H9 (cell line): ENCODE data around the gene MLC1. TPM values are rescaled to one million over a fixed set of nuclear protein-coding genes. Genes with fewer than 3 reads are reported as not detected.

Experiments used
- DNase-seq: peaks from one replicate; pipeline ENCODE4 v3.0.0-alpha.2; 2017
- H2AFZ ChIP-seq: one replicate; pipeline ENCODE4 v1.6.1; 2013; ENCODE audit warnings: mild to moderate bottlenecking, low read length, control low read depth, moderate library complexity
- H2AK5ac ChIP-seq: 2 replicates; pipeline ENCODE4 v1.6.1; 2013; ENCODE audit warnings: low read length, control low read depth, mixed read lengths; ENCODE audit not compliant: insufficient read length
- H2BK120ac ChIP-seq: one replicate; pipeline ENCODE4 v1.6.1; 2013; ENCODE audit warnings: low read depth, mild to moderate bottlenecking, low read length, control low read depth, inconsistent platforms; ENCODE audit not compliant: poor library complexity, severe bottlenecking
- H2BK12ac ChIP-seq: 2 replicates; pipeline ENCODE4 v1.6.1; 2013; ENCODE audit warnings: low read length, control low read depth, mixed read lengths, low read depth; ENCODE audit not compliant: insufficient read length
- H2BK15ac ChIP-seq: 2 replicates; pipeline ENCODE4 v1.6.1; 2013; ENCODE audit warnings: low read depth, low read length, control low read depth
- H2BK20ac ChIP-seq: one replicate; pipeline ENCODE4 v1.6.1; 2013; ENCODE audit warnings: low read depth, mild to moderate bottlenecking, low read length, control low read depth, inconsistent platforms; ENCODE audit not compliant: poor library complexity, severe bottlenecking
- H2BK5ac ChIP-seq: 2 replicates; pipeline ENCODE4 v1.6.1; 2013; ENCODE audit warnings: low read length, control low read depth, mixed read lengths; ENCODE audit not compliant: insufficient read length
- H3K14ac ChIP-seq: 2 replicates; pipeline ENCODE4 v1.6.1; 2013; ENCODE audit warnings: low read length, control low read depth; ENCODE audit not compliant: insufficient read depth
- H3K18ac ChIP-seq: 2 replicates; pipeline ENCODE4 v1.6.1; 2013; ENCODE audit warnings: low read depth, mild to moderate bottlenecking, mixed read lengths, low read length, control low read depth; ENCODE audit not compliant: insufficient read length
- H3K23ac ChIP-seq: 2 replicates; pipeline ENCODE4 v1.6.1; 2013; ENCODE audit warnings: low read length, control low read depth, mixed read lengths, low read depth; ENCODE audit not compliant: insufficient read length
- H3K23me2 ChIP-seq: 2 replicates; pipeline ENCODE4 v1.6.1; 2013; ENCODE audit warnings: low read depth, mild to moderate bottlenecking, mixed read lengths, low read length, control low read depth; ENCODE audit not compliant: insufficient read length, poor library complexity, severe bottlenecking
- H3K27ac ChIP-seq: 2 replicates; pipeline ENCODE4 v1.5.1; 2013; ENCODE audit warnings: low read length, control low read depth, mixed read lengths, low read depth; ENCODE audit not compliant: insufficient read length
- H3K27me3 ChIP-seq: 2 replicates; pipeline ENCODE4 v1.6.1; 2013; ENCODE audit warnings: low read length, control low read depth, inconsistent platforms; ENCODE audit not compliant: insufficient read depth
- H3K4ac ChIP-seq: 2 replicates; pipeline ENCODE4 v1.6.1; 2013; ENCODE audit warnings: low read depth, mild to moderate bottlenecking, control low read depth, inconsistent platforms, low read length, moderate library complexity
- H3K4me1 ChIP-seq: 2 replicates; pipeline ENCODE4 v1.6.1; 2013; ENCODE audit warnings: low read length, control low read depth, inconsistent platforms; ENCODE audit not compliant: insufficient read depth
- H3K4me2 ChIP-seq: 2 replicates; pipeline ENCODE4 v1.6.1; 2013; ENCODE audit warnings: low read length, control low read depth, mixed read lengths; ENCODE audit not compliant: insufficient read length, insufficient read depth
- H3K56ac ChIP-seq: 2 replicates; pipeline ENCODE4 v1.6.1; 2013; ENCODE audit warnings: low read depth, mild to moderate bottlenecking, mixed read lengths, low read length, control low read depth; ENCODE audit not compliant: insufficient read length
- H3K79me1 ChIP-seq: 2 replicates; pipeline ENCODE4 v1.6.1; 2013; ENCODE audit warnings: low read depth, mild to moderate bottlenecking, moderate library complexity, low read length, control low read depth, inconsistent platforms; ENCODE audit not compliant: insufficient read depth, poor library complexity, severe bottlenecking
- H3K79me2 ChIP-seq: 2 replicates; pipeline ENCODE4 v1.6.1; 2013; ENCODE audit warnings: low read length, control low read depth, inconsistent platforms; ENCODE audit not compliant: insufficient read depth
- H3K9ac ChIP-seq: 2 replicates; pipeline ENCODE4 v1.6.1; 2013; ENCODE audit warnings: low read length, control low read depth, mixed read lengths; ENCODE audit not compliant: insufficient read length; ENCODE audit errors: extremely low read depth
- H3K9me3 ChIP-seq: one replicate; pipeline ENCODE4 v1.6.1; 2013; ENCODE audit warnings: low read depth, low read length, inconsistent platforms; ENCODE audit not compliant: control insufficient read depth
- H3T11ph ChIP-seq: one replicate; pipeline ENCODE4 v1.6.1; 2013; ENCODE audit warnings: mild to moderate bottlenecking, low read length, control low read depth, inconsistent platforms
- H4K20me1 ChIP-seq: one replicate; pipeline ENCODE4 v1.6.1; 2013; ENCODE audit not compliant: control insufficient read depth, insufficient read length, insufficient read depth
- H4K5ac ChIP-seq: 2 replicates; pipeline ENCODE4 v1.6.1; 2013; ENCODE audit warnings: low read depth, mild to moderate bottlenecking, mixed read lengths, low read length, control low read depth; ENCODE audit not compliant: insufficient read length
- H4K8ac ChIP-seq: replicated peaks from 2 replicates; pipeline ENCODE4 v1.6.1; 2013; ENCODE audit warnings: low read length, control low read depth, mixed read lengths, low read depth; ENCODE audit not compliant: insufficient read length
- H4K91ac ChIP-seq: 2 replicates; pipeline ENCODE4 v1.6.1; 2013; ENCODE audit warnings: low read depth, mild to moderate bottlenecking, moderate library complexity, mixed read lengths, low read length, control low read depth; ENCODE audit not compliant: insufficient read length
- H3K27ac Mint-ChIP-seq, 3 experiments: 2 replicates in 2 of 3; 3 replicates in 1 of 3; pipeline ENCODE4 v1.8.0; 2020 to 2021; ENCODE audit warnings: mixed read lengths in 3 of 3, mild to moderate bottlenecking in 1 of 3, moderate library complexity in 1 of 3
- H3K27me3 Mint-ChIP-seq: 2 replicates; pipeline ENCODE4 v1.8.0; 2021; ENCODE audit warnings: low read depth, mild to moderate bottlenecking, moderate library complexity, mixed read lengths
- H3K36me3 Mint-ChIP-seq, 3 experiments: 2 replicates in 2 of 3; 3 replicates in 1 of 3; pipeline ENCODE4 v1.8.0; 2020 to 2021; ENCODE audit warnings: low read depth in 3 of 3, mixed read lengths in 3 of 3; ENCODE audit not compliant: insufficient read depth in 1 of 3
- H3K4me1 Mint-ChIP-seq, 2 experiments: 2 replicates each; pipeline ENCODE4 v1.8.0; 2020; ENCODE audit warnings: mixed read lengths in 2 of 2
- H3K4me3 Mint-ChIP-seq, 2 experiments: 2 replicates in 1 of 2; 3 replicates in 1 of 2; pipeline ENCODE4 v1.8.0; 2020 to 2021; ENCODE audit warnings: mild to moderate bottlenecking in 2 of 2, mixed read lengths in 2 of 2, moderate library complexity in 1 of 2
- H3K9me3 Mint-ChIP-seq, 2 experiments: 2 replicates in 1 of 2; 3 replicates in 1 of 2; pipeline ENCODE4 v1.8.0; 2020; ENCODE audit warnings: mild to moderate bottlenecking in 2 of 2, mixed read lengths in 2 of 2, moderate library complexity in 1 of 2
- CTCF ChIP-seq: fragments of 200-600 bp; sonication (generic); conservative IDR thresholded peaks from 3 replicates; pipeline ENCODE4 v1.8.0; 2021; ENCODE audit warnings: antibody characterized with exemption, mild to moderate bottlenecking
- WGBS: extraction: QIAGEN DNeasy Blood & Tissue Kit; methylation state at CpG from one replicate; pipeline ENCODE4 v1.1.7; 2013; ENCODE audit warnings: missing lambda C conversion rate, low lambda C conversion rate, mixed read lengths; ENCODE audit not compliant: insufficient read length; ENCODE audit errors: extremely low coverage; 5-methylcytosine and 5-hydroxymethylcytosine counted together
- total RNA-seq: library from RNA; stranded (reverse); gene quantifications from 2 replicates; pipeline ENCODE4 v1.2.1, GENCODE V29; 2021

The MLC1 gene
- total RNA-seq, 1 experiment from 2014 or later = not detected

GRCh38 chr22:50016308-50016987 is 68.8 kb downstream of the MLC1 start:
- no CpG with 5 or more reads among the region's 20 CpGs for WGBS
- Histone ChIP-seq H3K27ac (no peak overlapping the region), H4K20me1 (peaks cover 2% of the 10 kb centered on the region), H3K79me2 (no peaks in the 10 kb centered on the region), H3K9me3 (peaks cover 5% of the 10 kb centered on the region), H3T11ph (no peak overlapping the region), H3K4me1 (no peaks in the 10 kb centered on the region), H4K5ac (no peak overlapping the region), H3K23ac (no peak overlapping the region), H2BK15ac (no peak overlapping the region), H2BK12ac (no peak overlapping the region), H3K9ac (no peak overlapping the region), H3K27me3 (peaks cover 12% of the 10 kb centered on the region; the same call in 1 of the 2 replicates), H2AK5ac (no peak overlapping the region), H2BK5ac (no peak overlapping the region), H3K4me2 (no peak overlapping the region), H3K79me1 (no peaks in the 10 kb centered on the region), H3K18ac (no peak overlapping the region), H2AFZ (no peak overlapping the region), H3K4ac (no peak overlapping the region), H3K23me2 (peaks cover 4% of the 10 kb centered on the region), H4K91ac (no peak overlapping the region), H2BK20ac (no peak overlapping the region), H3K56ac (no peak overlapping the region), H2BK120ac (no peak overlapping the region), H4K8ac (no peak overlapping the region), H3K14ac (no peak overlapping the region)
- Mint-ChIP-seq H3K4me1 (peaks cover 2 to 9% of the 10 kb centered on the region in 2 experiments; a peak in 3 of 4 replicates), H3K4me3 (no peak overlapping the region), H3K27me3 (peaks cover 54% of the 10 kb centered on the region), H3K27ac (no peak overlapping the region), H3K36me3 (no peaks in the 10 kb centered on the region), H3K9me3 (no peaks in the 10 kb centered on the region)
- TF ChIP-seq CTCF = no peak
- no peak for DNase-seq
